Measurements from ENCODE around the gene IVD. TPM values are rescaled to one million over a fixed set of nuclear protein-coding genes. Genes with fewer than 3 reads are reported as not detected.
A peak's percentile ranks its signal among the peaks of the same experiment; 100 is the strongest.

The IVD gene
- total and polyA plus RNA-seq, 12 donors: 61.0 to 252 (median 140) TPM

GRCh38 chr15:40459391-40460015 lies 53.9 kb downstream of the IVD start:
- intact Hi-C loops (cut with DNase I): no loop called here
- Histone ChIP-seq H3K4me3 (no peak overlapping the region), H3K4me1 (replicated peaks in 1 of 2) (peaks cover 27 to 33% of the 10 kb centered on the region in 2 donors), H3K36me3 (replicated peaks in 1 of 2) (peaks cover 0 to 36% of the 10 kb centered on the region in 2 donors), H3K27me3 (no peaks in the 10 kb centered on the region), H3K27ac (no peak overlapping the region), H3K9me3 (replicated peaks in 1 of 3) (no peaks in the 10 kb centered on the region)
- WGBS, 4 donors: 90 to 96% (median 93%) methylated on average over 4 to 19 of the region's 19 CpGs
- no peak for TF ChIP-seq POLR2A (IDR thresholded peaks at IDR 0.05)
- TF ChIP-seq, protein P1, sequence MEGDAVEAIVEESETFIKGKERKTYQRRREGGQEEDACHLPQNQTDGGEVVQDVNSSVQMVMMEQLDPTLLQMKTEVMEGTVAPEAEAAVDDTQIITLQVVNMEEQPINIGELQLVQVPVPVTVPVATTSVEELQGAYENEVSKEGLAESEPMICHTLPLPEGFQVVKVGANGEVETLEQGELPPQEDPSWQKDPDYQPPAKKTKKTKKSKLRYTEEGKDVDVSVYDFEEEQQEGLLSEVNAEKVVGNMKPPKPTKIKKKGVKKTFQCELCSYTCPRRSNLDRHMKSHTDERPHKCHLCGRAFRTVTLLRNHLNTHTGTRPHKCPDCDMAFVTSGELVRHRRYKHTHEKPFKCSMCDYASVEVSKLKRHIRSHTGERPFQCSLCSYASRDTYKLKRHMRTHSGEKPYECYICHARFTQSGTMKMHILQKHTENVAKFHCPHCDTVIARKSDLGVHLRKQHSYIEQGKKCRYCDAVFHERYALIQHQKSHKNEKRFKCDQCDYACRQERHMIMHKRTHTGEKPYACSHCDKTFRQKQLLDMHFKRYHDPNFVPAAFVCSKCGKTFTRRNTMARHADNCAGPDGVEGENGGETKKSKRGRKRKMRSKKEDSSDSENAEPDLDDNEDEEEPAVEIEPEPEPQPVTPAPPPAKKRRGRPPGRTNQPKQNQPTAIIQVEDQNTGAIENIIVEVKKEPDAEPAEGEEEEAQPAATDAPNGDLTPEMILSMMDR (IDR thresholded peaks at IDR 0.05): no peak
- DNase-seq: no peak

DNA sequence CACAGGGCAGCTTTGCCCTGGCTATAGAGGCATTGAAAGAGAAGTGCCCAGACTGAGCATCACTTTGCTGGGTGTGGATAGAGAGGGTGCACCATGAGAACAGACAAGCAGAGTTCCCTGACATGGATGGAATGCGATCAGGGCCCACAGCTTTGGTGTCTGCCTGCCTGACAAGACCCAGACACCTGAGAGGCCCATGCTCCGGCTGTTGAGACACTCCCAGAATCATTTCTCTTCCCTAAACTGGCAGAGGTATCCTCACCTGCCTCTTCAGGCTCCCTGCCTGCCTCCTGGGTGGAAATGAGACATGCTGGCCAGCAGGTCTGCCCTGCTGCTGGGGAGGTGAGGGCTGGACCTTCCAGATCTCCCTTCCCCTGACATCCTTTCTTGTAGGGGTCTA lies 54.8 kb downstream of the IVD start:
- DNase-seq: peak in 1 of 7 donors; percentile 4
- 92 to 100% (median 97%) methylated on average over 1 to 2 of the region's 2 CpGs for WGBS, 4 donors
- H3K4me3 ChIP-seq: no peak overlapping the region
- peaks cover 0 to 45% of the 10 kb centered on the region in 2 donors for H3K36me3 ChIP-seq (replicated peaks in 1 of 2)
- H3K27ac ChIP-seq: no peak overlapping the region
- peaks cover 18 to 24% of the 10 kb centered on the region in 2 donors for H3K4me1 ChIP-seq (replicated peaks in 1 of 2)
- intact Hi-C loops (cut with DNase I): no loop called here
- TF ChIP-seq, protein P1 (IDR thresholded peaks at IDR 0.05): no peak
- TF ChIP-seq POLR2A (IDR thresholded peaks at IDR 0.05): no peak
- H3K27me3 ChIP-seq: no peaks in the 10 kb centered on the region
- no peaks in the 10 kb centered on the region for H3K9me3 ChIP-seq (replicated peaks in 1 of 3)

DNA sequence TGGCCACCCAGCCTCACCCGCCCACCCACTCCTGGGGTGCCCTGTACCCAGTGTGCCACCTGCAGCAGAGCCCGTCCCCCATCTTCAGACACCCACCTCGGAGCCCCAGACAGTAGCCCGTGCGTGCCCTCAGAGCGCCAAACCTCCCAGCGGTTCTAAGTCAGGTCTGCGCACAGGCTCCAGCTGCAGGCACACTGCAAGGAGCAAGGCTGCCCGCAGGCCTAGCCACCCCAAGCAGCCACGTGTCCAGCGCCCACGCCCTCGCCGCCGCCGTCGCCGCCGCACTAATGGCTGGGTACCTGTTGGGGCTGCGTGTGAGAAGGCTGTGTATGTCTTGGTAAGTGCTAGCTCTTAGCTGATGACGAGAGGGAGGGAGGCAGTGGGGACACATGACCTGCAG lies 56.4 kb downstream of the IVD start:
- H3K36me3 ChIP-seq (replicated peaks in 1 of 2): peaks cover 0 to 57% of the 10 kb centered on the region in 2 donors
- H3K4me1 ChIP-seq (replicated peaks in 1 of 2): peaks cover 2 to 9% of the 10 kb centered on the region in 2 donors
- H3K9me3 ChIP-seq (replicated peaks in 1 of 3): no peaks in the 10 kb centered on the region
- intact Hi-C loops (cut with DNase I): no loop called here
- no peak overlapping the region for H3K27ac ChIP-seq
- H3K4me3 ChIP-seq: no peak overlapping the region
- 95 to 100% (median 96%) methylated on average over 2 to 21 of the region's 21 CpGs for WGBS, 4 donors
- no peak for DNase-seq
- TF ChIP-seq POLR2A (IDR thresholded peaks at IDR 0.05): no peak
- H3K27me3 ChIP-seq: no peaks in the 10 kb centered on the region

DNA sequence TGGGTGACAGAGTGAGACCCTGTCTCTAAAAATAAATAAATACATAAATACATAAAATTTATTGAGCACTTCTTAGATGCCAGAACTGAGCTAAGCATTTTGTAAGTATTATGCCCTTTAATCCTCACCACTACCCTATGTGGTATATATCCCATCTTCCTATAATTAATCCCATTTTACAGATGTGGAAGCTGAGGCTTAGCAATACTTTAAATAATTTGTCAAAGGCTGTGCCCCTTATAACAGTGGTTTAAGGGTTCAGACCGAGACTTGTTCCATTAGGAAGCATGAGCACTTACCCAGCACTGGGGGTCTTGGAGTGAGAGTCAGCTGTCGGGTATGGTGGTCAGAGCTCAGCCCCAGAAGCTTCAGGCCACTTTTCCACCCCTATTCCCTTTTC lies 57.7 kb downstream of the IVD start:
- H3K36me3 ChIP-seq (replicated peaks in 1 of 2): peaks cover 0 to 60% of the 10 kb centered on the region in 2 donors
- 53 to 96% (median 90%) methylated on average over 2 of the region's 2 CpGs for WGBS, 4 donors
- no peak for TF ChIP-seq POLR2A (IDR thresholded peaks at IDR 0.05)
- TF ChIP-seq, protein P1 (IDR thresholded peaks at IDR 0.05): no peak

More for the DNA sequence above, 57.7 kb downstream of the IVD start:
- DNase-seq: no peak
- no peak overlapping the region for H3K4me3 ChIP-seq
- peaks cover 0 to 4% of the 10 kb centered on the region in 2 donors for H3K4me1 ChIP-seq (replicated peaks in 1 of 2)
- no peaks in the 10 kb centered on the region for H3K9me3 ChIP-seq (replicated peaks in 1 of 3)
- intact Hi-C loops (cut with DNase I): no loop called here
- H3K27ac ChIP-seq: no peak overlapping the region
- no peaks in the 10 kb centered on the region for H3K27me3 ChIP-seq
